HEK293 (cell line): ENCODE data around the gene PGAP1.

Experiments
- CTCF ChIA-PET: fragments of 350-600 bp; formaldehyde crosslinking; extraction: SDS; loops from one replicate; lab custom pipeline; 2021; ENCODE audit warnings: antibody characterized with exemption; lab: Yijun Ruan, JAX
- POLR2A ChIA-PET: fragments of 300-600 bp; formaldehyde crosslinking; extraction: SDS; loops from one replicate; lab custom pipeline; 2020; ENCODE audit warnings: antibody characterized with exemption, inconsistent platforms; lab: Yijun Ruan, JAX
- H3K27ac ChIP-seq: fragments of 200-500 bp; sonication (Bioruptor generic); 2 replicates; pipeline ENCODE4 v1.5.1; 2014; ENCODE audit warnings: low read depth, low read length, control low read depth, inconsistent platforms; ENCODE audit errors: extremely low read depth
- H3K36me3 ChIP-seq, 2 experiments: fragments of 200-500 bp in 1 of 2; sonication (Bioruptor generic) in 1 of 2; 1 replicate in 1 of 2; 2 replicates in 1 of 2; pipeline ENCODE4 v1.5.1; 2014 to 2017; ENCODE audit warnings: inconsistent platforms in 2 of 2, low read length in 2 of 2; ENCODE audit not compliant: control insufficient read depth in 2 of 2, insufficient read depth in 1 of 2
- H3K4me1 ChIP-seq: fragments of 200-500 bp; sonication (Bioruptor generic); 2 replicates; pipeline ENCODE4 v1.5.1; 2014; ENCODE audit warnings: mild to moderate bottlenecking, low read length, inconsistent platforms; ENCODE audit not compliant: control insufficient read depth, insufficient read depth
- H3K4me3 ChIP-seq: 2 replicates; pipeline ENCODE4 v1.5.1; 2011; ENCODE audit warnings: low read depth, mild to moderate bottlenecking, control low read depth, low read length, moderate library complexity
- H3K9me3 ChIP-seq: fragments of 200-500 bp; sonication (Bioruptor generic); 2 replicates; pipeline ENCODE4 v1.5.1; 2014; ENCODE audit warnings: low read depth, low read length, inconsistent platforms; ENCODE audit not compliant: control insufficient read depth, insufficient read depth
- GLIS2 ChIP-seq: fragments of 450-650 bp; formaldehyde crosslinking; IDR thresholded peaks from 2 replicates; pipeline ENCODE4 v1.5.1; 2016; ENCODE audit warnings: missing biosample characterization, missing genetic modification characterization
- ZIC2 ChIP-seq: fragments of 450-650 bp; formaldehyde crosslinking; IDR thresholded peaks from 2 replicates; pipeline ENCODE4 v1.5.1; 2016; ENCODE audit warnings: missing biosample characterization, missing genetic modification characterization
- ZNF248 ChIP-seq: fragments of 450-650 bp; formaldehyde crosslinking; IDR thresholded peaks from 2 replicates; pipeline ENCODE4 v1.5.1; 2017; ENCODE audit warnings: missing biosample characterization, missing genetic modification characterization
- ZNF341 ChIP-seq: fragments of 450-650 bp; formaldehyde crosslinking; IDR thresholded peaks from 2 replicates; pipeline ENCODE4; 2016; ENCODE audit warnings: low read depth, missing biosample characterization, missing genetic modification characterization
- ZNF621 ChIP-seq: fragments of 450-650 bp; formaldehyde crosslinking; IDR thresholded peaks from 2 replicates; pipeline ENCODE4 v1.5.1; 2017; ENCODE audit warnings: missing biosample characterization, missing genetic modification characterization
- ZNF658 ChIP-seq: fragments of 450-650 bp; formaldehyde crosslinking; IDR thresholded peaks from 2 replicates; pipeline ENCODE4; 2016; ENCODE audit warnings: missing biosample characterization, missing genetic modification characterization
- ZNF670 ChIP-seq: fragments of 450-650 bp; formaldehyde crosslinking; IDR thresholded peaks from 2 replicates; pipeline ENCODE4 v1.5.1; 2016; ENCODE audit warnings: missing biosample characterization, missing genetic modification characterization, low read depth
- ZNF776 ChIP-seq: fragments of 450-650 bp; formaldehyde crosslinking; IDR thresholded peaks from 2 replicates; pipeline ENCODE4 v1.5.0; 2017; ENCODE audit warnings: missing biosample characterization, missing genetic modification characterization, borderline replicate concordance
- ZNF837 ChIP-seq: fragments of 450-650 bp; formaldehyde crosslinking; IDR thresholded peaks from 2 replicates; pipeline ENCODE4 v1.5.1; 2016; ENCODE audit warnings: missing biosample characterization, missing genetic modification characterization
- TF ChIP-seq, protein P1 (sequence below): fragments of 450-650 bp; formaldehyde crosslinking; IDR thresholded peaks from 2 replicates; pipeline ENCODE4 v1.5.1; 2016; ENCODE audit warnings: missing biosample characterization, missing genetic modification characterization
- TF ChIP-seq, protein P2 (sequence below): fragments of 450-650 bp; IDR thresholded peaks from 2 replicates; pipeline ENCODE4 v1.5.1; 2018; ENCODE audit warnings: missing biosample characterization, missing genetic modification characterization

PGAP1 gene

GRCh38 chr2:196798980-196799379 lies 127.5 kb downstream of the PGAP1 start (continued):
- TF ChIP-seq, protein P1, sequence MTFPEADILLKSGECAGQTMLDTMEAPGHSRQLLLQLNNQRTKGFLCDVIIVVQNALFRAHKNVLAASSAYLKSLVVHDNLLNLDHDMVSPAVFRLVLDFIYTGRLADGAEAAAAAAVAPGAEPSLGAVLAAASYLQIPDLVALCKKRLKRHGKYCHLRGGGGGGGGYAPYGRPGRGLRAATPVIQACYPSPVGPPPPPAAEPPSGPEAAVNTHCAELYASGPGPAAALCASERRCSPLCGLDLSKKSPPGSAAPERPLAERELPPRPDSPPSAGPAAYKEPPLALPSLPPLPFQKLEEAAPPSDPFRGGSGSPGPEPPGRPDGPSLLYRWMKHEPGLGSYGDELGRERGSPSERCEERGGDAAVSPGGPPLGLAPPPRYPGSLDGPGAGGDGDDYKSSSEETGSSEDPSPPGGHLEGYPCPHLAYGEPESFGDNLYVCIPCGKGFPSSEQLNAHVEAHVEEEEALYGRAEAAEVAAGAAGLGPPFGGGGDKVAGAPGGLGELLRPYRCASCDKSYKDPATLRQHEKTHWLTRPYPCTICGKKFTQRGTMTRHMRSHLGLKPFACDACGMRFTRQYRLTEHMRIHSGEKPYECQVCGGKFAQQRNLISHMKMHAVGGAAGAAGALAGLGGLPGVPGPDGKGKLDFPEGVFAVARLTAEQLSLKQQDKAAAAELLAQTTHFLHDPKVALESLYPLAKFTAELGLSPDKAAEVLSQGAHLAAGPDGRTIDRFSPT (tag by site-specific recombination) = no peak
- TF ChIP-seq ZNF776 (tag by site-specific recombination) (no peak), ZNF248 (tag by site-specific recombination) (no peak), ZNF621 (tag by site-specific recombination) (no peak), ZIC2 (no peak), ZNF837 (tag by site-specific recombination) (no peak)

GRCh38 chr2:196792865-196793264 lies 133.6 kb downstream of the PGAP1 start:
- Histone ChIP-seq H3K4me3 (no peak overlapping the region), H3K9me3 (no peaks in the 10 kb centered on the region), H3K27ac (no peak overlapping the region), H3K36me3 (peaks cover 70 to 92% of the 10 kb centered on the region in 2 experiments), H3K4me1 (no peaks in the 10 kb centered on the region)
- ChIA-PET CTCF (interaction anchor here (0.5 to 0.6 kb wide), 2 partner anchors 84 to 964 kb away, joined by 3 read pairs; no protein-coding TSS in a partner anchor), POLR2A (no interaction called here)
- TF ChIP-seq, protein P2, sequence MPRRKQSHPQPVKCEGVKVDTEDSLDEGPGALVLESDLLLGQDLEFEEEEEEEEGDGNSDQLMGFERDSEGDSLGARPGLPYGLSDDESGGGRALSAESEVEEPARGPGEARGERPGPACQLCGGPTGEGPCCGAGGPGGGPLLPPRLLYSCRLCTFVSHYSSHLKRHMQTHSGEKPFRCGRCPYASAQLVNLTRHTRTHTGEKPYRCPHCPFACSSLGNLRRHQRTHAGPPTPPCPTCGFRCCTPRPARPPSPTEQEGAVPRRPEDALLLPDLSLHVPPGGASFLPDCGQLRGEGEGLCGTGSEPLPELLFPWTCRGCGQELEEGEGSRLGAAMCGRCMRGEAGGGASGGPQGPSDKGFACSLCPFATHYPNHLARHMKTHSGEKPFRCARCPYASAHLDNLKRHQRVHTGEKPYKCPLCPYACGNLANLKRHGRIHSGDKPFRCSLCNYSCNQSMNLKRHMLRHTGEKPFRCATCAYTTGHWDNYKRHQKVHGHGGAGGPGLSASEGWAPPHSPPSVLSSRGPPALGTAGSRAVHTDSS (tag by site-specific recombination) = peak; percentile 93
- TF ChIP-seq ZNF658 (tag by site-specific recombination) = no peak

GRCh38 chr2:196783431-196784094 lies 142.9 kb downstream of the PGAP1 start:
- Histone ChIP-seq H3K36me3 (peaks cover 65 to 95% of the 10 kb centered on the region in 2 experiments), H3K27ac (no peak overlapping the region), H3K4me1 (no peaks in the 10 kb centered on the region), H3K9me3 (no peaks in the 10 kb centered on the region), H3K4me3 (no peak overlapping the region)
- TF ChIP-seq ZNF341 (tag by site-specific recombination) (peak; percentile 75), GLIS2 (tag by site-specific recombination) (no peak), ZNF670 (tag by site-specific recombination) (no peak)
- ChIA-PET CTCF (interaction anchor here (0.6 kb wide), 1 partner anchor 464 kb away, joined by 3 read pairs; no protein-coding TSS in a partner anchor), POLR2A (no interaction called here)
